D721Med (cell line): ENCODE measurements around the gene AFDN.

ENCODE experiments used
- DNase-seq: peaks from one replicate; pipeline ENCODE4 v3.0.0; 2011; ENCODE audit warnings: low spot score; ENCODE audit not compliant: insufficient read length
- FAIRE-seq: peaks from 2 replicates; lab custom pipeline; 2011; peaks lifted over from hg19 to GRCh38; lab: Jason Lieb, UNC
- CTCF ChIP-seq: IDR thresholded peaks from 2 replicates; pipeline ENCODE4 v1.5.1; 2012; ENCODE audit warnings: mild to moderate bottlenecking, control low read depth; ENCODE audit not compliant: insufficient read depth; ENCODE audit errors: missing control alignments

AFDN gene

GRCh38 chr6:167930295-167930694 is 103.6 kb downstream of the AFDN start:
- DNase-seq: no peak
- FAIRE-seq: no peak
- no peak for TF ChIP-seq CTCF

GRCh38 chr6:167932468-167933276 is 106.0 kb downstream of the AFDN start:
- no peak for TF ChIP-seq CTCF
- DNase-seq (no peak), FAIRE-seq (no peak)

GRCh38 chr6:167933290-167933689 is 106.6 kb downstream of the AFDN start:
- no peak for TF ChIP-seq CTCF
- no peak for DNase-seq
- FAIRE-seq: no peak

GRCh38 chr6:167933847-167934246 is 107.1 kb downstream of the AFDN start:
- FAIRE-seq (no peak), DNase-seq (no peak)
- TF ChIP-seq CTCF: no peak

- DNase-seq (no peak), FAIRE-seq (no peak)
- no peak for TF ChIP-seq CTCF
These were observed 107.7 kb downstream of the AFDN start for GRCh38 chr6:167934426-167934864.

- FAIRE-seq (no peak), DNase-seq (no peak)
- TF ChIP-seq CTCF: no peak
These were observed 109.3 kb downstream of the AFDN start for GRCh38 chr6:167936051-167936450.

- TF ChIP-seq CTCF: no peak
- no peak for DNase-seq
- no peak for FAIRE-seq
These were observed 110.6 kb downstream of the AFDN start for GRCh38 chr6:167937301-167937700.
